OCI-LY1 (cell line): Measurements from ENCODE around the gene S100A4.

ENCODE experiments used
- H2AFZ ChIP-seq: fragments of 200-600 bp; sonication (generic), shearing (Covaris generic); 2 replicates; pipeline ENCODE4 v1.6.0; 2014; ENCODE audit warnings: antibody characterized with exemption, mild to moderate bottlenecking, low read length
- H3F3A ChIP-seq: fragments of 200-600 bp; sonication (generic), shearing (Covaris generic); 2 replicates; pipeline ENCODE4 v1.6.0; 2014; ENCODE audit warnings: mild to moderate bottlenecking, antibody characterized with exemption, low read length, moderate library complexity; ENCODE audit not compliant: insufficient read depth
- H3K27ac ChIP-seq: fragments of 200-600 bp; sonication (generic); 2 replicates; pipeline ENCODE4 v1.5.1; 2014; ENCODE audit warnings: low read length, mixed run types, mild to moderate bottlenecking, low read depth; ENCODE audit not compliant: poor library complexity, severe bottlenecking
- H3K27me3 ChIP-seq: fragments of 200-600 bp; sonication (generic); 2 replicates; pipeline ENCODE4 v1.6.0; 2014; ENCODE audit warnings: antibody characterized with exemption, mild to moderate bottlenecking, low read length, moderate library complexity; ENCODE audit not compliant: insufficient read depth
- H3K36me3 ChIP-seq: fragments of 200-600 bp; sonication (generic); 2 replicates; pipeline ENCODE4 v1.6.1; 2014; ENCODE audit warnings: mild to moderate bottlenecking, antibody characterized with exemption, low read length, moderate library complexity, mixed read lengths; ENCODE audit not compliant: insufficient read depth
- H3K4me1 ChIP-seq: fragments of 200-600 bp; sonication (generic); 2 replicates; pipeline ENCODE4 v1.5.1; 2014; ENCODE audit warnings: mild to moderate bottlenecking, low read length, moderate library complexity; ENCODE audit not compliant: insufficient read depth, severe bottlenecking
- H3K4me2 ChIP-seq: fragments of 200-600 bp; sonication (generic), shearing (Covaris generic); 2 replicates; pipeline ENCODE4 v1.6.1; 2014; ENCODE audit warnings: low read length
- H3K4me3 ChIP-seq: fragments of 200-600 bp; sonication (generic); 2 replicates; pipeline ENCODE4 v1.5.1; 2014; ENCODE audit warnings: low read length, low read depth, mild to moderate bottlenecking, mixed read lengths; ENCODE audit not compliant: poor library complexity, severe bottlenecking
- H3K79me2 ChIP-seq: fragments of 200-600 bp; shearing (Covaris generic); 2 replicates; pipeline ENCODE4 v1.6.1; 2016; ENCODE audit warnings: mixed run types, low read length, mixed read lengths; ENCODE audit not compliant: insufficient read depth
- H3K9ac ChIP-seq: fragments of 200-600 bp; sonication (generic), shearing (Covaris generic); 2 replicates; pipeline ENCODE4 v1.6.1; 2014; ENCODE audit warnings: mild to moderate bottlenecking, low read length, mixed read lengths
- H3K9me2 ChIP-seq: fragments of 200-600 bp; sonication (generic), shearing (Covaris generic); 2 replicates; pipeline ENCODE4 v1.6.1; 2014; ENCODE audit warnings: low read depth, mild to moderate bottlenecking, low read length, mixed read lengths
- H3K9me3 ChIP-seq: fragments of 200-600 bp; shearing (Covaris generic); 2 replicates; pipeline ENCODE4 v1.6.1; 2014; ENCODE audit warnings: low read length, mixed read lengths
- H4K20me1 ChIP-seq: fragments of 200-600 bp; sonication (generic), shearing (Covaris generic); 2 replicates; pipeline ENCODE4 v1.6.0; 2016; ENCODE audit warnings: mild to moderate bottlenecking, low read length; ENCODE audit not compliant: insufficient read depth
- EZH2 ChIP-seq: fragments of 200-600 bp; sonication (generic), shearing (Covaris generic); IDR thresholded peaks from 2 replicates; pipeline ENCODE4 v1.8.0; 2017; ENCODE audit warnings: borderline replicate concordance, mixed run types, mild to moderate bottlenecking, antibody characterized with exemption, low read length, moderate library complexity, mixed read lengths
- TF ChIP-seq, protein P1 (sequence below): fragments of 200-600 bp; sonication (generic), shearing (Covaris generic); IDR thresholded peaks from 2 replicates; pipeline ENCODE4 v1.5.1; 2017; ENCODE audit warnings: mild to moderate bottlenecking, antibody characterized with exemption, low read length, moderate library complexity, mixed read lengths

The S100A4 gene

DNA sequence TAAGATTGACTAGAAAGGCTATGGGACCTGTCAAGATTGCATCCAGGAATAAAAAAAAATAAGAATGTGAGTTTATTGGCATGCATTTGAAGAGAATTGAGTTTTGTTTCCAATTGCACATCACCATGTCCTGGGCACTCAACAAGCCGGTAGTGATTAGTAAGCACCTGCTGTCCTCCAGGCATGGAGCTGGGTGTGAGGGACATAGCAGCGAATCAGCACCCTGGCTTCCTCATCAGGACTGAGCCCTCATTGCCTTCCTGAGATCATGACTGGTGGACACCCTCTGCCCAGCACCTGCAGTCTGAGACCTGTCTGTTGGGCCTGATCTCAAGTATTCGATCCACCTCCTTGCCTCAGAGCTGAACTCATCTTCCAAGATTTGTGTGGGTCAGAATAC is 36.6 kb downstream of the S100A4 start:
- TF ChIP-seq, protein P1, sequence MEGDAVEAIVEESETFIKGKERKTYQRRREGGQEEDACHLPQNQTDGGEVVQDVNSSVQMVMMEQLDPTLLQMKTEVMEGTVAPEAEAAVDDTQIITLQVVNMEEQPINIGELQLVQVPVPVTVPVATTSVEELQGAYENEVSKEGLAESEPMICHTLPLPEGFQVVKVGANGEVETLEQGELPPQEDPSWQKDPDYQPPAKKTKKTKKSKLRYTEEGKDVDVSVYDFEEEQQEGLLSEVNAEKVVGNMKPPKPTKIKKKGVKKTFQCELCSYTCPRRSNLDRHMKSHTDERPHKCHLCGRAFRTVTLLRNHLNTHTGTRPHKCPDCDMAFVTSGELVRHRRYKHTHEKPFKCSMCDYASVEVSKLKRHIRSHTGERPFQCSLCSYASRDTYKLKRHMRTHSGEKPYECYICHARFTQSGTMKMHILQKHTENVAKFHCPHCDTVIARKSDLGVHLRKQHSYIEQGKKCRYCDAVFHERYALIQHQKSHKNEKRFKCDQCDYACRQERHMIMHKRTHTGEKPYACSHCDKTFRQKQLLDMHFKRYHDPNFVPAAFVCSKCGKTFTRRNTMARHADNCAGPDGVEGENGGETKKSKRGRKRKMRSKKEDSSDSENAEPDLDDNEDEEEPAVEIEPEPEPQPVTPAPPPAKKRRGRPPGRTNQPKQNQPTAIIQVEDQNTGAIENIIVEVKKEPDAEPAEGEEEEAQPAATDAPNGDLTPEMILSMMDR: no peak
- TF ChIP-seq EZH2: no peak
- Histone ChIP-seq H3K9ac (no peak overlapping the region), H3F3A (no peaks in the 10 kb centered on the region), H3K4me3 (no peak overlapping the region), H3K4me1 (peaks cover 3% of the 10 kb centered on the region), H3K9me3 (no peaks in the 10 kb centered on the region), H3K36me3 (no peaks in the 10 kb centered on the region), H2AFZ (no peak overlapping the region), H3K79me2 (no peaks in the 10 kb centered on the region), H3K4me2 (no peak overlapping the region), H3K27me3 (no peaks in the 10 kb centered on the region), H3K9me2 (no peaks in the 10 kb centered on the region), H4K20me1 (no peaks in the 10 kb centered on the region), H3K27ac (no peak overlapping the region)

DNA sequence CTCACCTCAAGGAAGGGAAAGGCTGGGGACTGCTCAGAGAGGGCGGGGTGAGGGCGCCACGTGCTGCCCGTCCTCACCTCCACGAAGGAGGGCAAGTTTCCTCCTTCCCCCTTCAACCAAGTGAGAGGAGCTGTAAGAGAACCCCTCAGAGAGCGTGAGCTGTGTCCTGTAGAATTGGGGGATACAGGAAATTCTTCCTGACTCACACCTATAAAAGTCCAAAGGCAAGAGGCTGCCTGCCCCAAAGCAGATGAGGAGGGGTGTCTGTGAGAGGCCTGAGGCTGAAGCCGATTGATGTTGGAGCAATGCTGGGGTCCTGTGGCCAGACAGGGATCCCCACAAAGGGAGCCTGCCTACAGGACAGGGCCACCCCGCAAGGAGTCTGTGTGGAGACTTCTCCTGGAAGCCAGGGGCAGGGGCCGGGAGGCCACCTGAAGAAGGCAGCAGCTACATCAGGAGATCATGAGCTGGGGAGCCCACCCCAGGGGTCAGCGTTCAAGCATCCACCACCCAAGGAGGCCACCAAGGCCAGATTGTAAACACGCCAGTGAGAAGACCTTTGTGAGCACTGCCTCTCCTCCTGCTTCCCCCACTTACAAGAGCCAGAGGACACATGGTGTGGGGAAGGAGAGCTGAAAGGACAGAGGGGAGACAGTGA is 37.6 kb downstream of the S100A4 start:
- TF ChIP-seq, protein P1: no peak
- TF ChIP-seq EZH2: no peak
- no peaks in the 10 kb centered on the region for H3F3A ChIP-seq
- H3K9me2 ChIP-seq: no peaks in the 10 kb centered on the region
- no peak overlapping the region for H3K27ac ChIP-seq
- no peaks in the 10 kb centered on the region for H3K27me3 ChIP-seq
- no peak overlapping the region for H3K4me2 ChIP-seq
- H4K20me1 ChIP-seq: no peaks in the 10 kb centered on the region
- H3K4me3 ChIP-seq: no peak overlapping the region
- peaks cover 3% of the 10 kb centered on the region for H3K4me1 ChIP-seq
- H3K79me2 ChIP-seq: no peaks in the 10 kb centered on the region
- no peaks in the 10 kb centered on the region for H3K36me3 ChIP-seq
- no peak overlapping the region for H3K9ac ChIP-seq
- H3K9me3 ChIP-seq: no peaks in the 10 kb centered on the region
- no peak overlapping the region for H2AFZ ChIP-seq

GRCh38 chr1:153506831-153507413 is 38.7 kb downstream of the S100A4 start:
- Histone ChIP-seq H3K4me3 (no peak overlapping the region), H3K9me3 (no peaks in the 10 kb centered on the region), H4K20me1 (no peaks in the 10 kb centered on the region), H3K4me2 (no peak overlapping the region), H3K9me2 (no peaks in the 10 kb centered on the region), H3K9ac (no peak overlapping the region), H3K79me2 (no peaks in the 10 kb centered on the region), H3F3A (no peaks in the 10 kb centered on the region), H3K27ac (no peak overlapping the region), H2AFZ (no peak overlapping the region), H3K4me1 (peaks cover 3% of the 10 kb centered on the region), H3K36me3 (no peaks in the 10 kb centered on the region), H3K27me3 (no peaks in the 10 kb centered on the region)
- TF ChIP-seq, protein P1: no peak
- no peak for TF ChIP-seq EZH2
